T-helper 2 cell treated with Interferon-gamma antibody and Interleukin-4, amounts not matched to agents 5 μg/mL and 100 μg/mL, for 36 hours (primary cell): Measurements from ENCODE around the gene BCAN.

Source experiments
- DNase-seq: peaks from one replicate; pipeline ENCODE4 v3.0.0; 2021; ENCODE audit warnings: low spot score
- H3K27ac Mint-ChIP-seq: one replicate; pipeline ENCODE4 v1.8.0; 2021; ENCODE audit warnings: mild to moderate bottlenecking, mixed read lengths
- H3K27me3 Mint-ChIP-seq: one replicate; pipeline ENCODE4 v1.8.0; 2021; ENCODE audit warnings: low read depth, mixed read lengths
- H3K36me3 Mint-ChIP-seq: one replicate; pipeline ENCODE4 v1.8.0; 2021; ENCODE audit warnings: low read depth, mixed read lengths
- H3K4me1 Mint-ChIP-seq: one replicate; pipeline ENCODE4 v1.8.0; 2021; ENCODE audit warnings: low read depth, mixed read lengths
- H3K4me3 Mint-ChIP-seq: one replicate; pipeline ENCODE4 v1.8.0; 2022; ENCODE audit warnings: mild to moderate bottlenecking, moderate library complexity, mixed read lengths
- H3K9me3 Mint-ChIP-seq: one replicate; pipeline ENCODE4 v1.8.0; 2021; ENCODE audit warnings: mixed read lengths

Gene BCAN

GRCh38 chr1:156643778-156644092 lies 1.8 kb downstream of the BCAN start:
- Mint-ChIP-seq H3K36me3 (no peaks in the 10 kb centered on the region), H3K27ac (peak overlapping the region; percentile 15), H3K4me3 (peak overlapping the region; percentile 18), H3K27me3 (peaks cover 80% of the 10 kb centered on the region), H3K4me1 (peaks cover 25% of the 10 kb centered on the region), H3K9me3 (no peaks in the 10 kb centered on the region)
- DNase-seq, result peak; percentile 31

GRCh38 chr1:156644146-156644545 lies 2.2 kb downstream of the BCAN start:
- H3K27ac Mint-ChIP-seq, result no peak overlapping the region
- no peak overlapping the region for H3K4me3 Mint-ChIP-seq
- H3K27me3 Mint-ChIP-seq, result peaks cover 80% of the 10 kb centered on the region
- no peaks in the 10 kb centered on the region for H3K36me3 Mint-ChIP-seq
- no peak for DNase-seq
- H3K4me1 Mint-ChIP-seq, result peaks cover 25% of the 10 kb centered on the region
- H3K9me3 Mint-ChIP-seq, result no peaks in the 10 kb centered on the region

- Mint-ChIP-seq H3K4me3 (no peak overlapping the region), H3K36me3 (no peaks in the 10 kb centered on the region), H3K27ac (no peak overlapping the region), H3K4me1 (peaks cover 25% of the 10 kb centered on the region), H3K9me3 (no peaks in the 10 kb centered on the region), H3K27me3 (peaks cover 78% of the 10 kb centered on the region)
- no peak for DNase-seq
These were observed 2.7 kb downstream of the BCAN start for GRCh38 chr1:156644640-156645039.

DNA sequence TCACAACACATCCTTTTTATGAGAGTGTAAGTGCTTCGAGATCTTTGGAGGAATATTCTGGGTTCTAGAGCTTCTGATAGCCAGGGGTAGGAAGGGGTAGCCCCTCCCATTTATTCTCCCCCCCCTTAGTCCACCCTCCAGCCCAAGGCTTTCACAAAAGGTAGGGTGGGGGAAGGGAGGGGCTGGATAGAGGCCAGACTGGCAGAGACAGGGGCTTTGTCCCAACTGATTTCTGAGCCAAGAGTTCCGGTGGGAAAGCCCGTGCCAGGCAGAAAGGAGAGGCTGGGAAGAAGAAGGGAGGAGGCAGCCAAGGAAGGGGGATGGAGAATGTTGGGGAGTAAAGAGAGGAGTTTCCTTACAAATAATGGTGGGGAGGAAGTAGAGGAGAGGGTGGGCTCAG lies 3.1 kb downstream of the BCAN start:
- DNase-seq, result no peak
- Mint-ChIP-seq H3K9me3 (no peaks in the 10 kb centered on the region), H3K27me3 (peaks cover 76% of the 10 kb centered on the region), H3K27ac (no peak overlapping the region), H3K36me3 (no peaks in the 10 kb centered on the region), H3K4me1 (peaks cover 25% of the 10 kb centered on the region), H3K4me3 (no peak overlapping the region)

DNA sequence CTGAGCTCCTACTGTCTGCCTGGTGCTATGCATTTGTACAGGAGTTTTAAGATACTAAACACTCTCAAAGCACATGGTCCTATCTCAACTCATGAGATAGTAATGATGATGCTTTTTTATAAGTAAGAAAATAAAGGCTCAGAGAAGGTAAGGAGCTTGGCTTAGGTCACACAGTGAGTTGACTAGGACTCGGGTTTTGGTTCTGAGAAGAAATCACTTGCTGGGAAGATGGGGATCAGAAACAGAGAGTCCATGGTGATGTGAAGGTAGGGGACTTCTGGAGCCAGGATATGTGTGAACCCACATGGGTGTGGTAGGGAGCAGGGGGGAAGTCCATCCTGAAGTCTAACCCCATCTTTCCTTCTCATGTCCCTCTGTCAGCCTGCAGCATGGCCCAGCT lies 3.7 kb downstream of the BCAN start:
- Mint-ChIP-seq H3K4me1 (peaks cover 25% of the 10 kb centered on the region), H3K36me3 (no peaks in the 10 kb centered on the region), H3K27me3 (peaks cover 72% of the 10 kb centered on the region), H3K9me3 (no peaks in the 10 kb centered on the region), H3K4me3 (no peak overlapping the region), H3K27ac (no peak overlapping the region)
- DNase-seq, result no peak

DNA sequence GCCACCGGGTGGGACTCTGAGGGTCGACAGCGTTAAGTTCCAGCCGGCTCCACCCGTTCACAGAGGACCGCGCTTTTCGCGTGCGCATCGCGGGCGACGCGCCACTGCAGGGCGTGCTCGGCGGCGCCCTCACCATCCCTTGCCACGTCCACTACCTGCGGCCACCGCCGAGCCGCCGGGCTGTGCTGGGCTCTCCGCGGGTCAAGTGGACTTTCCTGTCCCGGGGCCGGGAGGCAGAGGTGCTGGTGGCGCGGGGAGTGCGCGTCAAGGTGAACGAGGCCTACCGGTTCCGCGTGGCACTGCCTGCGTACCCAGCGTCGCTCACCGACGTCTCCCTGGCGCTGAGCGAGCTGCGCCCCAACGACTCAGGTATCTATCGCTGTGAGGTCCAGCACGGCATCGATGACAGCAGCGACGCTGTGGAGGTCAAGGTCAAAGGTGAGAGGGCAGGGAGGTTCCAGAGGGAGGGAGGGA lies 4.9 kb downstream of the BCAN start:
- H3K4me3 Mint-ChIP-seq, result no peak overlapping the region
- no peaks in the 10 kb centered on the region for H3K9me3 Mint-ChIP-seq
- H3K27ac Mint-ChIP-seq, result no peak overlapping the region
- H3K4me1 Mint-ChIP-seq, result peaks cover 22% of the 10 kb centered on the region
- no peaks in the 10 kb centered on the region for H3K36me3 Mint-ChIP-seq
- H3K27me3 Mint-ChIP-seq, result peaks cover 61% of the 10 kb centered on the region
- no peak for DNase-seq

DNA sequence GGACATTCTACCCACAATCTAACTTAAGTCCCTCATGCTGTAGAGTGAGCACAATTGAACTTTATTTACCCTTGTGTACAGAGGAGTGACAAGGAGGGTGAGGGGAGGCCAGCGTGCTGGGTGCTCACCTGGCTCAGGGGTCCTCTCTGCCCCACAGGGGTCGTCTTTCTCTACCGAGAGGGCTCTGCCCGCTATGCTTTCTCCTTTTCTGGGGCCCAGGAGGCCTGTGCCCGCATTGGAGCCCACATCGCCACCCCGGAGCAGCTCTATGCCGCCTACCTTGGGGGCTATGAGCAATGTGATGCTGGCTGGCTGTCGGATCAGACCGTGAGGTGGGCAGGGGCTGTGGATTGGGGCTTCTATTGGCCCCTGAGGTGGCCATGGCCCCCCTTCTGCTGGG lies 5.4 kb downstream of the BCAN start:
- DNase-seq, result no peak
- H3K27me3 Mint-ChIP-seq, result peaks cover 60% of the 10 kb centered on the region
- H3K36me3 Mint-ChIP-seq, result no peaks in the 10 kb centered on the region
- H3K4me1 Mint-ChIP-seq, result peaks cover 21% of the 10 kb centered on the region
- H3K9me3 Mint-ChIP-seq, result no peaks in the 10 kb centered on the region
- no peak overlapping the region for H3K27ac Mint-ChIP-seq
- no peak overlapping the region for H3K4me3 Mint-ChIP-seq

GRCh38 chr1:156648496-156648895 lies 6.6 kb downstream of the BCAN start:
- H3K9me3 Mint-ChIP-seq, result no peaks in the 10 kb centered on the region
- no peak overlapping the region for H3K27ac Mint-ChIP-seq
- peaks cover 50% of the 10 kb centered on the region for H3K27me3 Mint-ChIP-seq
- no peaks in the 10 kb centered on the region for H3K36me3 Mint-ChIP-seq
- no peak overlapping the region for H3K4me3 Mint-ChIP-seq
- no peak for DNase-seq
- H3K4me1 Mint-ChIP-seq, result peaks cover 13% of the 10 kb centered on the region

DNA sequence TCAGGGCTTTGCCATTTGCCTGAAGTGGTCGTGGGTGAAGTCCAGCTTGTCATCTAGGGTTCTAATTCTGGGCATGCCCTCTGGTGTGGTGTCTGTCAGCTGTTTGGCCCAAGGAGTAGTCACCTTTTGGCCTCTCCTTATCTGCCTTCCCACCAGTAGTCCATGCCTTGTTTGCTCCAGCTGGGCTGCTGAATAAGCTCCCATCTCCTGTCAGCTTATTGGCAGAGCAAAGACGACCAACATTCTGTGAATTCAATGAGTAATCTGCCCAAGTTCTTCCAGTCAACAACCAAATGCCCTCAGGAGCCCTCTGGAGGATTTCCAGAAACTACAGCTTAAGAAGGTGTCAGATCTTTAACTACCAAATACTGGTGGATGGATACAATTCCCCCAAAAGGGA lies 7.0 kb downstream of the BCAN start:
- H3K36me3 Mint-ChIP-seq, result no peaks in the 10 kb centered on the region
- H3K4me1 Mint-ChIP-seq, result peaks cover 9% of the 10 kb centered on the region
- DNase-seq, result no peak
- H3K9me3 Mint-ChIP-seq, result no peaks in the 10 kb centered on the region
- H3K27me3 Mint-ChIP-seq, result peaks cover 47% of the 10 kb centered on the region
- no peak overlapping the region for H3K4me3 Mint-ChIP-seq
- no peak overlapping the region for H3K27ac Mint-ChIP-seq

- Mint-ChIP-seq H3K4me3 (no peak overlapping the region), H3K9me3 (no peaks in the 10 kb centered on the region), H3K4me1 (peaks cover 3% of the 10 kb centered on the region), H3K27me3 (peaks cover 53% of the 10 kb centered on the region), H3K36me3 (no peaks in the 10 kb centered on the region), H3K27ac (no peak overlapping the region)
- no peak for DNase-seq
These were observed 10.4 kb downstream of the BCAN start for GRCh38 chr1:156652131-156652991.

- no peak for DNase-seq
- H3K27ac Mint-ChIP-seq, result no peak overlapping the region
- H3K27me3 Mint-ChIP-seq, result peaks cover 51% of the 10 kb centered on the region
- H3K4me3 Mint-ChIP-seq, result no peak overlapping the region
- no peaks in the 10 kb centered on the region for H3K9me3 Mint-ChIP-seq
- no peaks in the 10 kb centered on the region for H3K36me3 Mint-ChIP-seq
- H3K4me1 Mint-ChIP-seq, result peaks cover 10% of the 10 kb centered on the region
These were observed 11.1 kb downstream of the BCAN start for GRCh38 chr1:156652992-156653355.

DNA sequence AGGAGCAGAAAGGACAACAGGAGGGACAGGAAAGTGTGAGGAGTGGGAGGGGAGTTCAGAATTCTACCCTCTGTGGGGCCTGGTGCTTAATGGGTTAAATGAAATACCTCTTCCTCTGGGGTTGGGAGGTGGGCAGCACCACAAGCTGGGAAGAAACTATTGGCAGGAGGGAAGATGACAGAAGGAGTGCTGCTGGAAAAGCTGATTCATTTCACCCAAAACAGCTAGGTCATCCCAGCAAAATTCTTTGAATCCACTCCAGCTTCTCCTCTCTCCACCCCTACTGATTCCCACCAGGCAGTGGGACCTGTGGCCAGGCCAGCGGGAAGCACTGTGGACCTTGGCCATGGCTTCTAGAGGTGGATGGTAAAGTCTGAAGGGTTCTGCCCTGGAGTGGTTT lies 12.8 kb downstream of the BCAN start:
- Mint-ChIP-seq H3K27ac (no peak overlapping the region), H3K36me3 (no peaks in the 10 kb centered on the region)

GRCh38 chr1:156655151-156655903 lies 13.4 kb downstream of the BCAN start:
- Mint-ChIP-seq H3K4me3 (no peak overlapping the region), H3K27ac (no peak overlapping the region), H3K9me3 (no peaks in the 10 kb centered on the region), H3K36me3 (no peaks in the 10 kb centered on the region), H3K4me1 (peaks cover 22% of the 10 kb centered on the region), H3K27me3 (peaks cover 37% of the 10 kb centered on the region)
- no peak for DNase-seq

More for the DNA sequence above, 12.8 kb downstream of the BCAN start:
- Mint-ChIP-seq H3K4me1 (peaks cover 17% of the 10 kb centered on the region), H3K9me3 (no peaks in the 10 kb centered on the region), H3K27me3 (peaks cover 41% of the 10 kb centered on the region), H3K4me3 (no peak overlapping the region)
- no peak for DNase-seq

DNA sequence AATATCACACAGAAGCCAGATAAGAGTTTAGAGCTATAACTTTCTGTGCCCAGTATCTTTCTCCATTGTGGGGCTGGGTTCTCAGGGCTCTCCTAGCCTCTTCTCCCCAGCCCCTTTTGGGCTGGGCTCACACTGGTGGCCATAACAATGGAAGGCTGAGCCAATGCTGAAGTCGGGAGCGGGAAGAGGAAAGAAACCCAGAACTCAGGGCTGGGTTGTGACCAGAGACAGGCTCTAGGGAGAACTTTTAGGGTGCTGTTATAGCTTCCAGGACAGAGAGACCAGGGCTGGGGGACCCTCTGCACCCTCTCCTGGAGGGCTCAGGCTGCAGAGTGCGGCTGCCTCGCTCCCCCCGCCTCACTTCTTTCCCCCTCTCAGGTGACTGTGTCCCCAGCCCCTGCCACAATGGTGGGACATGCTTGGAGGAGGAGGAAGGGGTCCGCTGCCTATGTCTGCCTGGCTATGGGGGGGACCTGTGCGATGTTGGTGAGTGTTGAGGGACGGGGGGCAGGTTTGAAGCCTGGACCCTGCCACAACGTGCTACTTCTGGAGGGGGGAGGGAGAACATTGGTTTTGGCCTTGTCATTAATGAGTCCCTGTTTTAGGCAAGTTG lies 14.1 kb downstream of the BCAN start:
- Mint-ChIP-seq H3K36me3 (no peaks in the 10 kb centered on the region), H3K4me1 (peaks cover 27% of the 10 kb centered on the region), H3K9me3 (no peaks in the 10 kb centered on the region), H3K27me3 (peaks cover 37% of the 10 kb centered on the region), H3K4me3 (no peak overlapping the region), H3K27ac (no peak overlapping the region)
- DNase-seq, result no peak
